Hippocampal formation (tissue), 2 donors: ENCODE data around the gene SOX2.

ENCODE experiments used
- DNase-seq, 2 donors: peaks; one replicate each; lab custom pipeline; 2025; lab: John Stamatoyannopoulos, UW

Gene SOX2

GRCh38 chr3:181704421-181705085 lies 7.2 kb upstream of the SOX2 start:
- no peak for DNase-seq

DNA sequence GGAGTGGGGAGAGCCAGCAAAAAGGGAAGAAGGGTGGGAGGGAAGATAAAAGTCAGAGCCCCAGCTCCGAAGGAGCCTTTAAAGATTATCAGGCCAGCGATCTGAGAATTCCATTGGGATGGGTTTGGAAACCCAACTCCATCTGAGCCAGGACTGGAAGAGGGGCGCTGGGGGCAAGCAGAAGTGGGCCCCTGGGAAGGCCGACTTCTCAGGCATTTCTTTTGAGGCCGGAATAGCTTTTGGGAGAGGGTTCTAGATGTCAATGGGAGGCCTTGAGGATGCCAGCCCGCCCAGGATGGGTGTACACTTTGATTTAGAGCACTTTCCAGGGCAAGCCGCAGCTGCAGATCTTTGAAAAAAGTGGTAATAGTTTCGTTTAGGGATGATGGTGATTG lies 6.6 kb upstream of the SOX2 start:
- DNase-seq: no peak

GRCh38 chr3:181707980-181708379 lies 3.7 kb upstream of the SOX2 start:
- DNase-seq: no peak

DNA sequence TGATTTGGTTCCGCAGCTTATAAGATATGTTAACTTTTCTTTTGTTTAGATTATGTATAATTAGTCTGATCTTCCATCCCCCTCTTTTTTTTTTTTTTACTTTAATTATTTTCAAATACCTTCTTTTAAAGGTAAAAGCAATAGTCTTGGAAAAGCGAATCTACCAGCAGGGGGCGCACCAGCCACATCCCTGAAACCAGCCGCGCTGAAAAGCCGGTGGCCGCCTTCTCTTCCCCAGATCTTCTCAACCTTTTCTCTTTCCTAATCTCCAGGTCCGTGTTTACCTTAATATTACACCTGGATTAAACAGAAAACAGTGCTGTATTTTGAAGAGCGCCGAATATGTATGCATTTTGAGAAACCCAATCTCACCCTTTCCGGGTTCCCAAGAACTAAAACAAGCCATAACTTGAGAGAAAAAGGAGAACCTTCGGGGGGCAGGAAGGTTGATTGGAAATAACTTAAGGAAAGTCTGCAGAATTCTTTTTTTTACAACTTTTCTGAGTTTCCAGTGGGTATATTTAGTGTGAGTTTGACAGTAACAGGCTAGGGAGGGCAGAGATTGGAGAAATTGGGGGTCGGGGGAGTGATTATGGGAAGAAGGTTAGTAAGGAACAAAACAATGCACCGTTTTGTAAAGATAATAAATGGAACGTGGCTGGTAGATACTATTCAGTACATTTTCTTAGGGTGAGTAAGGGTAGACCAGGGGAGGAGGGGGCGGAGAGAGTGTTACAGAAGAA lies 2.0 kb upstream of the SOX2 start:
- peak in 1 of 2 donors; percentile 42 for DNase-seq

GRCh38 chr3:181710345-181711291 lies 1.1 kb upstream of the SOX2 start:
- DNase-seq: no peak

DNA sequence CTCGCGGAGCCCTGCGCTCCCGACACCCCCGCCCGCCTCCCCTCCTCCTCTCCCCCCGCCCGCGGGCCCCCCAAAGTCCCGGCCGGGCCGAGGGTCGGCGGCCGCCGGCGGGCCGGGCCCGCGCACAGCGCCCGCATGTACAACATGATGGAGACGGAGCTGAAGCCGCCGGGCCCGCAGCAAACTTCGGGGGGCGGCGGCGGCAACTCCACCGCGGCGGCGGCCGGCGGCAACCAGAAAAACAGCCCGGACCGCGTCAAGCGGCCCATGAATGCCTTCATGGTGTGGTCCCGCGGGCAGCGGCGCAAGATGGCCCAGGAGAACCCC lies 464 bp downstream of the SOX2 start:
- DNase-seq: no peak

- DNase-seq: peak in 1 of 2 donors; percentile 35
Measured at GRCh38 chr3:181712553-181713279, 991 bp downstream of the SOX2 start.

DNA sequence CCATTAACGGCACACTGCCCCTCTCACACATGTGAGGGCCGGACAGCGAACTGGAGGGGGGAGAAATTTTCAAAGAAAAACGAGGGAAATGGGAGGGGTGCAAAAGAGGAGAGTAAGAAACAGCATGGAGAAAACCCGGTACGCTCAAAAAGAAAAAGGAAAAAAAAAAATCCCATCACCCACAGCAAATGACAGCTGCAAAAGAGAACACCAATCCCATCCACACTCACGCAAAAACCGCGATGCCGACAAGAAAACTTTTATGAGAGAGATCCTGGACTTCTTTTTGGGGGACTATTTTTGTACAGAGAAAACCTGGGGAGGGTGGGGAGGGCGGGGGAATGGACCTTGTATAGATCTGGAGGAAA lies 1.5 kb downstream of the SOX2 start:
- DNase-seq: no peak

DNA sequence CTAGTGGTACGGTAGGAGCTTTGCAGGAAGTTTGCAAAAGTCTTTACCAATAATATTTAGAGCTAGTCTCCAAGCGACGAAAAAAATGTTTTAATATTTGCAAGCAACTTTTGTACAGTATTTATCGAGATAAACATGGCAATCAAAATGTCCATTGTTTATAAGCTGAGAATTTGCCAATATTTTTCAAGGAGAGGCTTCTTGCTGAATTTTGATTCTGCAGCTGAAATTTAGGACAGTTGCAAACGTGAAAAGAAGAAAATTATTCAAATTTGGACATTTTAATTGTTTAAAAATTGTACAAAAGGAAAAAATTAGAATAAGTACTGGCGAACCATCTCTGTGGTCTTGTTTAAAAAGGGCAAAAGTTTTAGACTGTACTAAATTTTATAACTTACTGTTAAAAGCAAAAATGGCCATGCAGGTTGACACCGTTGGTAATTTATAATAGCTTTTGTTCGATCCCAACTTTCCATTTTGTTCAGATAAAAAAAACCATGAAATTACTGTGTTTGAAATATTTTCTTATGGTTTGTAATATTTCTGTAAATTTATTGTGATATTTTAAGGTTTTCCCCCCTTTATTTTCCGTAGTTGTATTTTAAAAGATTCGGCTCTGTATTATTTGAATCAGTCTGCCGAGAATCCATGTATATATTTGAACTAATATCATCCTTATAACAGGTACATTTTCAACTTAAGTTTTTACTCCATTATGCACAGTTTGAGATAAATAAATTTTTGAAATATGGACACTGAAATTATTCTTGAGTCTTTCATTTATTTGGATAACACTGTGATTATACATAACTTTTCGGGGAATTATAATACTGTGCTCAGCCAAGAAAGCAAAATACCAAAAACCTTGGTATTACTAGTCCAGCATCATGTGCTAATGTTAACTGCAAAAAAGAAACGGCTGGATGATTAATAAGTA lies 2.2 kb downstream of the SOX2 start:
- no peak for DNase-seq

GRCh38 chr3:181715571-181716340 lies 4.0 kb downstream of the SOX2 start:
- DNase-seq: no peak

- DNase-seq: no peak
Measured at GRCh38 chr3:181716966-181717365, 5.2 kb downstream of the SOX2 start.

GRCh38 chr3:181717549-181718171 lies 5.9 kb downstream of the SOX2 start:
- no peak for DNase-seq

- no peak for DNase-seq
Measured at GRCh38 chr3:181718369-181718768, 6.6 kb downstream of the SOX2 start.

GRCh38 chr3:181718987-181719911 lies 7.5 kb downstream of the SOX2 start:
- DNase-seq: peak in 1 of 2 donors; percentile 34

- DNase-seq: peak in 1 of 2 donors; percentile 45
Measured at GRCh38 chr3:181719991-181720680, 8.4 kb downstream of the SOX2 start.

DNA sequence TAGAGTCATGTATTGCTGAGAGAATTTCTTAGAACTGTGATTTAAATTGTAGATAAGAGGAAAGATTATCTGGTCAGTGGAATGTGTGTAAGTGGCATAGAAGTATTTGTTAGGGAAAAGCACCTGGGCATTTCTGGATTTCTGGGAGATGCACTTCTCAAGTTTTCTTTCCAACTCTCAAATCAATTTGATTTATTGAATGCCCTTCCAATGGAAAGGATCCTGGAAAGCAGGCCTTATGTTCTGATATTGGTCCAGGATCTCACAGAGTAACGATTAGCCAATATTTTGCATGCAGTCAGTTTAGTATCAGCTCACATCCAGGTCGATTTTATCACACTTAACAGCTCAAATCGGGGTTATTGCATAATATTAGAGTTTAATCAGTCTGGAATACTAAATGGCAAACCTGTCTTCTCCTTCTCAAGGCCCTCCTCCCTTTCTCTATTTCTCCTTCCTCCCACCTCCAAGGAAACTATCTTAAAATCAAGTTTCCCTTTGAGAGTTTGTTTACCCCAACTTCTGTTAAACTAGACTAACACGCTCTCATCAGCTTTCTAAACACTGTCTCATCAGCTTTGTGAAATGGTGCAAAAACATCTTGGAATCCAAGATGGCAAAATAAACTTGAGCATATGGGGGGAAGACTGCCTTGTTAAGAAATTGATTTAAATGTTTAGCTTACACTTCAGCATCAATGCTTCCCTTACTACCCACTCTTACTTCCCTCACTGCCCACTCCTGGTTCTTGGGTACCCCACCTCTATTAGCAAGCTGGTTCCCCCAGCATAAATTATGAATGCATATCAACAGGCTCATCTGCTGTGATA lies 9.5 kb downstream of the SOX2 start:
- DNase-seq: no peak

GRCh38 chr3:181722156-181722555 lies 10.4 kb downstream of the SOX2 start:
- DNase-seq: peak in 1 of 2 donors; percentile 63
